ENCODE data around the gene LRMDA.
A peak's percentile ranks its signal among the peaks of the same experiment; 100 is the strongest.

The LRMDA gene

GRCh38 chr10:75977139-75977538, 545.7 kb downstream of the LRMDA start:
- DNase-seq: no peak

GRCh38 chr10:75978213-75978612, 546.8 kb downstream of the LRMDA start:
- no peak for DNase-seq

GRCh38 chr10:75980419-75981002, 549.1 kb downstream of the LRMDA start:
- DNase-seq: no peak

- DNase-seq: no peak
Measured at GRCh38 chr10:75982611-75983369, 551.4 kb downstream of the LRMDA start.

- no peak for DNase-seq
Measured at GRCh38 chr10:75984067-75984466, 552.6 kb downstream of the LRMDA start.

GRCh38 chr10:75987616-75988015, 556.2 kb downstream of the LRMDA start:
- DNase-seq: no peak

- DNase-seq: peak; percentile 75
Measured at GRCh38 chr10:75994357-75995040, 563.1 kb downstream of the LRMDA start.

GRCh38 chr10:75995041-75995430, 563.6 kb downstream of the LRMDA start:
- DNase-seq: no peak

- no peak for DNase-seq
Measured at GRCh38 chr10:75995720-75996119, 564.3 kb downstream of the LRMDA start.

- DNase-seq: no peak
Measured at GRCh38 chr10:75999001-75999400, 567.6 kb downstream of the LRMDA start.

- DNase-seq: no peak
Measured at GRCh38 chr10:75999515-76000209, 568.2 kb downstream of the LRMDA start.

GRCh38 chr10:76000550-76000949, 569.1 kb downstream of the LRMDA start:
- no peak for DNase-seq

GRCh38 chr10:76001019-76001418, 569.6 kb downstream of the LRMDA start:
- DNase-seq: no peak

GRCh38 chr10:76001461-76001860, 570.0 kb downstream of the LRMDA start:
- no peak for DNase-seq

GRCh38 chr10:76002262-76002854, 570.9 kb downstream of the LRMDA start:
- DNase-seq: no peak

- no peak for DNase-seq
Measured at GRCh38 chr10:76007667-76008181, 576.3 kb downstream of the LRMDA start.

GRCh38 chr10:76009531-76009930, 578.1 kb downstream of the LRMDA start:
- peak; percentile 78 for DNase-seq

- DNase-seq: peak; percentile 63
Measured at GRCh38 chr10:76010703-76011102, 579.3 kb downstream of the LRMDA start.

- no peak for DNase-seq
Measured at GRCh38 chr10:76012716-76013327, 581.4 kb downstream of the LRMDA start.

GRCh38 chr10:76015245-76015644, 583.8 kb downstream of the LRMDA start:
- no peak for DNase-seq

GRCh38 chr10:76017026-76017732, 585.8 kb downstream of the LRMDA start:
- no peak for DNase-seq
